Measurements from ENCODE around the gene MET. TPM values are rescaled to one million over a fixed set of nuclear protein-coding genes. Genes with fewer than 3 reads are reported as not detected.

Gene MET
- total and polyA plus RNA-seq, 10 of the 15 experiments (the other 5 are each of a cell fraction or from before 2014, with no cell fraction given): 0.01 to 0.21 TPM; not detected in 8

DNA sequence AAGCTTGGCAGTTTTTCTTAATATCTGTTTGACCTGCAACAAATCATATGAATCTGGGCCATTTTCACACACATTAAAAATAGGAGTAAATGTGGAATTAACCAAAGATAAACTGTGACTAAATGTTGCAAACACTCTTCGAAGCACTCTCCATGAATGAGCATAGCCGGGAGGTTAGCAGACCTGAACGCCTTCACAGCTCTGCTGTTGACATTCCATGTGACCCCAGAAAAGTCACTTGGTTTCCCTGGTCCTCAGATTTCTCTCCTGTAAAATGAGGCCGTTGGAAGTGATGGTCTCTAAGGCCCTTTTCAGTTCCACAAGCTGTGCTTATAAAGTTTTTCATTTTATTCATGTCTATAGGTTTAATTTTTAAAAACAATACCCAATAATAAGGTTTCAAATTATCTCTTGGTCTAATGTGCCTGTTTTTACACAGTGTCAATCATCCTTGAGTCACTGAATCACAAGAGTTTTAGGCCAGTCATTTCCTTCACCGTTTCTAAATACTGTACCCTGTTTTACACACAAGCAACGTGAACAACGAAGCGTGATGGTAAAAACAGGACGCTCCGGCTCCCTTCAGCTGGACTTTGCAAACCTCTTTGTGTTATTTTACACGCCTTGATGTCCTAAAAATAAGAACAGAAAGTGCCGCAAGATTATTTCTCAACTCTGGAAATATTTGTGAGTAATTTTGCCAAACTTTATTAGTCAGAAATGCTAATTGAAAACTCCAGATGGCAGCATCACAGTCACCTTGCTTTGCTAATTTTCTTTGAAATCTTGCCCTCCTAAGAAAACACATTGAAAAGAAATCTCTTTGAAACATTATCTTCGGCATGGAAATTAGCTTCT lies 38.6 kb upstream of the MET start (continued):
- TF ChIP-seq, protein P1, sequence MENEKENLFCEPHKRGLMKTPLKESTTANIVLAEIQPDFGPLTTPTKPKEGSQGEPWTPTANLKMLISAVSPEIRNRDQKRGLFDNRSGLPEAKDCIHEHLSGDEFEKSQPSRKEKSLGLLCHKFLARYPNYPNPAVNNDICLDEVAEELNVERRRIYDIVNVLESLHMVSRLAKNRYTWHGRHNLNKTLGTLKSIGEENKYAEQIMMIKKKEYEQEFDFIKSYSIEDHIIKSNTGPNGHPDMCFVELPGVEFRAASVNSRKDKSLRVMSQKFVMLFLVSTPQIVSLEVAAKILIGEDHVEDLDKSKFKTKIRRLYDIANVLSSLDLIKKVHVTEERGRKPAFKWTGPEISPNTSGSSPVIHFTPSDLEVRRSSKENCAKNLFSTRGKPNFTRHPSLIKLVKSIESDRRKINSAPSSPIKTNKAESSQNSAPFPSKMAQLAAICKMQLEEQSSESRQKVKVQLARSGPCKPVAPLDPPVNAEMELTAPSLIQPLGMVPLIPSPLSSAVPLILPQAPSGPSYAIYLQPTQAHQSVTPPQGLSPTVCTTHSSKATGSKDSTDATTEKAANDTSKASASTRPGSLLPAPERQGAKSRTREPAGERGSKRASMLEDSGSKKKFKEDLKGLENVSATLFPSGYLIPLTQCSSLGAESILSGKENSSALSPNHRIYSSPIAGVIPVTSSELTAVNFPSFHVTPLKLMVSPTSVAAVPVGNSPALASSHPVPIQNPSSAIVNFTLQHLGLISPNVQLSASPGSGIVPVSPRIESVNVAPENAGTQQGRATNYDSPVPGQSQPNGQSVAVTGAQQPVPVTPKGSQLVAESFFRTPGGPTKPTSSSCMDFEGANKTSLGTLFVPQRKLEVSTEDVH (IDR thresholded peaks at IDR 0.05; ENCODE audit: low read depth, partially characterized antibody): no peak
- TF ChIP-seq EGR1 (IDR thresholded peaks at IDR 0.05; ENCODE audit: borderline replicate concordance in 1 of 2, low read depth in 2 of 2, low read length in 2 of 2) (no peak), ESRRA (IDR thresholded peaks at IDR 0.05; ENCODE audit: low read length) (no peak), SMC3 (IDR thresholded peaks at IDR 0.05; ENCODE audit: borderline replicate concordance, low read length) (no peak), SMAD1 (IDR thresholded peaks at IDR 0.05; ENCODE audit: low read depth, partially characterized antibody) (no peak), NR2C1 (IDR thresholded peaks at IDR 0.05) (no peak), BHLHE40 (IDR thresholded peaks at IDR 0.05; ENCODE audit: borderline replicate concordance in 1 of 2, low read depth in 2 of 2, low read length in 1 of 2) (no peak), SREBF2 (IDR thresholded peaks at IDR 0.05; ENCODE audit: low read length) (no peak), SPI1 (IDR thresholded peaks at IDR 0.05; ENCODE audit: borderline replicate concordance, insufficient read depth, low read depth, low read length) (no peak), NR2F1 (conservative IDR thresholded peaks at IDR 0.05) (no peak), RUNX3 (IDR thresholded peaks at IDR 0.05; ENCODE audit: low read length) (peak; percentile 54), CEBPB (IDR thresholded peaks at IDR 0.05; ENCODE audit: borderline replicate concordance in 1 of 2, low read depth in 2 of 2, low read length in 2 of 2) (0 out of 4 replicates have a peak, but pooled peaks of 1 of the 2 experiments have one; percentile 55), CREM (IDR thresholded peaks at IDR 0.05; ENCODE audit: low read depth) (peak; percentile 44; the same call in 1 of the 2 replicates), FOS (IDR thresholded peaks at IDR 0.05; ENCODE audit: borderline replicate concordance, extremely low read depth, insufficient read length) (no peak), JUND (IDR thresholded peaks at IDR 0.05; ENCODE audit: low read depth, low read length) (no peak), POLR2AphosphoS2 (IDR thresholded peaks at IDR 0.05; ENCODE audit: low read depth, low read length) (no peak), HDAC2 (IDR thresholded peaks at IDR 0.05) (no peak), ZZZ3 (IDR thresholded peaks at IDR 0.05; ENCODE audit: control insufficient read depth, insufficient read length, low read depth) (no peak), MEF2B (IDR thresholded peaks at IDR 0.05; ENCODE audit: partially characterized antibody, poor library complexity, severe bottlenecking) (no peak), CHD1 (IDR thresholded peaks at IDR 0.05; ENCODE audit: low read depth, low read length) (no peak), MTA3 (IDR thresholded peaks at IDR 0.05; ENCODE audit: borderline replicate concordance, low read length) (no peak), SRF (IDR thresholded peaks at IDR 0.05; ENCODE audit: low read depth in 2 of 2, low read length in 2 of 2) (no peak)
- TF ChIP-seq, protein P2, sequence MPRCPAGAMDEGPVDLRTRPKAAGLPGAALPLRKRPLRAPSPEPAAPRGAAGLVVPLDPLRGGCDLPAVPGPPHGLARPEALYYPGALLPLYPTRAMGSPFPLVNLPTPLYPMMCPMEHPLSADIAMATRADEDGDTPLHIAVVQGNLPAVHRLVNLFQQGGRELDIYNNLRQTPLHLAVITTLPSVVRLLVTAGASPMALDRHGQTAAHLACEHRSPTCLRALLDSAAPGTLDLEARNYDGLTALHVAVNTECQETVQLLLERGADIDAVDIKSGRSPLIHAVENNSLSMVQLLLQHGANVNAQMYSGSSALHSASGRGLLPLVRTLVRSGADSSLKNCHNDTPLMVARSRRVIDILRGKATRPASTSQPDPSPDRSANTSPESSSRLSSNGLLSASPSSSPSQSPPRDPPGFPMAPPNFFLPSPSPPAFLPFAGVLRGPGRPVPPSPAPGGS (IDR thresholded peaks at IDR 0.05; ENCODE audit: borderline replicate concordance, insufficient read depth, low read depth, low read length, poor library complexity, severe bottlenecking): no peak
- TF ChIP-seq, protein P3, sequence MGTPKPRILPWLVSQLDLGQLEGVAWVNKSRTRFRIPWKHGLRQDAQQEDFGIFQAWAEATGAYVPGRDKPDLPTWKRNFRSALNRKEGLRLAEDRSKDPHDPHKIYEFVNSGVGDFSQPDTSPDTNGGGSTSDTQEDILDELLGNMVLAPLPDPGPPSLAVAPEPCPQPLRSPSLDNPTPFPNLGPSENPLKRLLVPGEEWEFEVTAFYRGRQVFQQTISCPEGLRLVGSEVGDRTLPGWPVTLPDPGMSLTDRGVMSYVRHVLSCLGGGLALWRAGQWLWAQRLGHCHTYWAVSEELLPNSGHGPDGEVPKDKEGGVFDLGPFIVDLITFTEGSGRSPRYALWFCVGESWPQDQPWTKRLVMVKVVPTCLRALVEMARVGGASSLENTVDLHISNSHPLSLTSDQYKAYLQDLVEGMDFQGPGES (IDR thresholded peaks at IDR 0.05): no peak
